Endothelial cell of umbilical vein (primary cell): ENCODE data around the gene DEFB110. TPM values are rescaled to one million over a fixed set of nuclear protein-coding genes. Genes with fewer than 3 reads are reported as not detected.

ENCODE experiments used
- BruUV-seq: library from RNA; stranded (reverse); fragments of 400-500 nt; replicated peaks from 2 replicates; lab custom pipeline; 2021; lab: Mats Ljungman, UMichigan
- CTCF ChIA-PET: fragments of 300-600, 350-600 bp; sonication (Branson Sonifier 250); formaldehyde crosslinking; loops from one replicate; lab custom pipeline; 2021; ENCODE audit warnings: antibody characterized with exemption, inconsistent platforms; lab: Charles Lee
- POLR2A ChIA-PET: fragments of 300-600, 350-600 bp; sonication (Branson Sonifier 250); formaldehyde crosslinking; loops from one replicate; lab custom pipeline; 2021; ENCODE audit warnings: antibody characterized with exemption, inconsistent platforms; lab: Charles Lee
- DNase-seq: peaks from one replicate; pipeline ENCODE4 v3.0.0-alpha.2; 2011; ENCODE audit warnings: low read depth, low spot score
- FAIRE-seq: peaks from 2 replicates; lab custom pipeline; 2011; peaks lifted over from hg19 to GRCh38; lab: Jason Lieb, UNC
- H2AFZ ChIP-seq: 2 replicates; pipeline ENCODE4 v1.6.0; 2012; ENCODE audit warnings: low read depth, low read length, control low read depth, inconsistent platforms
- H3K27ac ChIP-seq: 2 replicates; pipeline ENCODE4 v1.5.1; 2011; ENCODE audit warnings: low read depth, mild to moderate bottlenecking, control low read depth, low read length, moderate library complexity; ENCODE audit not compliant: insufficient read depth
- H3K27me3 ChIP-seq, 2 experiments: 2 replicates each; pipeline versions ENCODE4 v1.6.0 to v1.6.1; 2011; ENCODE audit warnings: low read length in 2 of 2, mixed read lengths in 1 of 2; ENCODE audit not compliant: control insufficient read depth in 2 of 2, insufficient read depth in 2 of 2
- H3K36me3 ChIP-seq, 2 experiments: 2 replicates in 1 of 2; 3 replicates in 1 of 2; pipeline ENCODE4 v1.5.1; 2011; ENCODE audit warnings: low read length in 2 of 2, mild to moderate bottlenecking in 1 of 2, moderate library complexity in 1 of 2; ENCODE audit not compliant: control insufficient read depth in 2 of 2, insufficient read depth in 2 of 2; ENCODE audit errors: extremely low read depth in 1 of 2
- H3K4me1 ChIP-seq: 3 replicates; pipeline ENCODE4 v1.5.1; 2011; ENCODE audit warnings: mild to moderate bottlenecking, low read length; ENCODE audit not compliant: control insufficient read depth, insufficient read depth; ENCODE audit errors: extremely low read depth
- H3K4me2 ChIP-seq: 2 replicates; pipeline ENCODE4 v1.6.1; 2011; ENCODE audit warnings: low read length, control low read depth, mixed read lengths; ENCODE audit not compliant: insufficient read depth
- H3K4me3 ChIP-seq, 3 experiments: fragments of 200-600 bp in 1 of 3; sonication (generic), shearing (Covaris generic) in 1 of 3; replicated peaks in 1 of 3; 2 replicates each; pipeline ENCODE4 v1.5.1; 2011 to 2016; ENCODE audit warnings: control low read depth in 3 of 3, low read length in 3 of 3, mild to moderate bottlenecking in 2 of 3, inconsistent platforms in 1 of 3, low read depth in 1 of 3, moderate library complexity in 1 of 3; ENCODE audit not compliant: insufficient read depth in 1 of 3
- H3K79me2 ChIP-seq: 2 replicates; pipeline ENCODE4 v1.6.0; 2012; ENCODE audit warnings: low read length, inconsistent platforms; ENCODE audit not compliant: control insufficient read depth, insufficient read depth
- H3K9ac ChIP-seq: replicated peaks from 2 replicates; pipeline ENCODE3; 2011; ENCODE audit warnings: low read length, control low read depth; ENCODE audit not compliant: insufficient read depth; ENCODE audit errors: extremely low read depth
- H3K9me1 ChIP-seq: replicated peaks from 3 replicates; pipeline ENCODE4 v1.6.0; 2011; ENCODE audit warnings: mild to moderate bottlenecking, low read length; ENCODE audit not compliant: control insufficient read depth, insufficient read depth; ENCODE audit errors: extremely low read depth
- H3K9me3 ChIP-seq: replicated peaks from 2 replicates; pipeline ENCODE4 v1.5.1; 2012; ENCODE audit warnings: low read length, inconsistent platforms; ENCODE audit not compliant: control insufficient read depth, insufficient read depth
- H4K20me1 ChIP-seq: replicated peaks from 2 replicates; pipeline ENCODE3; 2011; ENCODE audit warnings: mild to moderate bottlenecking, low read length; ENCODE audit not compliant: control insufficient read depth, insufficient read depth; ENCODE audit errors: extremely low read depth
- CTCF ChIP-seq, 2 donors: IDR thresholded peaks; 1 replicate in 1 of 2; 2 replicates in 1 of 2; pipeline ENCODE4 v1.5.1; 2011; ENCODE audit warnings: low read length in 2 of 2, mild to moderate bottlenecking in 2 of 2, moderate library complexity in 2 of 2, control low read depth in 1 of 2, inconsistent platforms in 1 of 2, low read depth in 1 of 2; ENCODE audit not compliant: insufficient read depth in 1 of 2; ENCODE audit errors: extremely low read depth in 1 of 2
- EZH2 ChIP-seq: IDR thresholded peaks from 2 replicates; pipeline ENCODE4 v1.6.1; 2012; ENCODE audit warnings: borderline replicate concordance, low read depth, mild to moderate bottlenecking, moderate library complexity, low read length, inconsistent platforms; ENCODE audit not compliant: severe bottlenecking
- FOS ChIP-seq: IDR thresholded peaks from 2 replicates; pipeline ENCODE4 v1.6.1; 2011; ENCODE audit warnings: mild to moderate bottlenecking, low read length, moderate library complexity, borderline replicate concordance; ENCODE audit not compliant: insufficient read depth
- GATA2 ChIP-seq: IDR thresholded peaks from 2 replicates; pipeline ENCODE4 v1.7.0; 2011; ENCODE audit warnings: low read depth, mild to moderate bottlenecking, moderate library complexity, mixed read lengths, low read length; ENCODE audit not compliant: insufficient read length, insufficient read depth
- JUN ChIP-seq: IDR thresholded peaks from 2 replicates; pipeline ENCODE4 v1.6.1; 2011; ENCODE audit warnings: borderline replicate concordance, low read depth; ENCODE audit not compliant: insufficient read length, insufficient read depth
- MYC ChIP-seq: IDR thresholded peaks from one replicate; pipeline ENCODE4 v1.6.1; 2011; ENCODE audit warnings: mild to moderate bottlenecking, low read depth, low read length
- POLR2A ChIP-seq: IDR thresholded peaks from 2 replicates; pipeline ENCODE4 v1.6.1; 2012; ENCODE audit warnings: low read depth, mild to moderate bottlenecking, control low read depth, low read length
- POLR2AphosphoS5 ChIP-seq: IDR thresholded peaks from 2 replicates; pipeline ENCODE4 v1.6.1; 2012; ENCODE audit warnings: low read depth, mild to moderate bottlenecking, control low read depth, low read length, moderate library complexity; ENCODE audit not compliant: insufficient read depth
- dilution Hi-C: fragments of 300-500 bp; cut with MboI; formaldehyde crosslinking; loops from one replicate; pipeline ENCODE4 v1.15.0; 2019; ENCODE audit warnings: low sequenced_read_pairs; ENCODE audit not compliant: extremely low pct_ligation_motif_present
- intact Hi-C: fragments of 100-400 bp; cut with micrococcal nuclease; formaldehyde crosslinking; loops from one replicate; pipeline ENCODE4 v1.10.0; 2022
- polyA plus RNA-seq, 4 experiments: library from polyadenylated mRNA; depleted of rRNA in 3 of 4; stranded (reverse) in 3 of 4; unstranded in 1 of 4; fragments of >200 nt; gene quantifications; 2 replicates each; pipeline versions ENCODE4 v1.2.1 to v1.2.3, GENCODE V29; 2011 to 2012; ENCODE audit warnings: missing spikeins in 1 of 4
- total RNA-seq: library from RNA; stranded (reverse); gene quantifications from 2 replicates; pipeline ENCODE4 v1.2.3, GENCODE V29; 2021
- TF ChIP-seq, protein P1 (sequence below): IDR thresholded peaks from 2 replicates; pipeline ENCODE4 v1.6.1; 2011; ENCODE audit not compliant: insufficient read depth, insufficient read length

The DEFB110 gene
- total and polyA plus RNA-seq, 2 donors (not counting 3 experiments of a cell fraction or from before 2014, with no cell fraction given): not detected

GRCh38 chr6:49988900-49989299 lies 32.9 kb downstream of the DEFB110 start:
- Histone ChIP-seq H3K4me2 (no peak overlapping the region), H3K9me3 (peaks cover 2% of the 10 kb centered on the region), H4K20me1 (no peaks in the 10 kb centered on the region), H3K4me3 (no peak overlapping the region), H3K27ac (no peak overlapping the region), H3K4me1 (no peaks in the 10 kb centered on the region), H3K9ac (no peak overlapping the region), H2AFZ (no peak overlapping the region), H3K27me3 (no peaks in the 10 kb centered on the region), H3K79me2 (no peaks in the 10 kb centered on the region), H3K9me1 (no peaks in the 10 kb centered on the region), H3K36me3 (no peaks in the 10 kb centered on the region)
- TF ChIP-seq, protein P1, sequence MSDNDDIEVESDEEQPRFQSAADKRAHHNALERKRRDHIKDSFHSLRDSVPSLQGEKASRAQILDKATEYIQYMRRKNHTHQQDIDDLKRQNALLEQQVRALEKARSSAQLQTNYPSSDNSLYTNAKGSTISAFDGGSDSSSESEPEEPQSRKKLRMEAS: no peak
- TF ChIP-seq FOS (no peak), EZH2 (no peak), GATA2 (no peak), JUN (no peak), MYC (no peak), POLR2A (no peak), POLR2AphosphoS5 (no peak), CTCF (IDR thresholded peaks at IDR 0.05; ENCODE audit: extremely low read depth in 1 of 2, insufficient read depth in 1 of 2, low read depth in 1 of 2, low read length in 2 of 2) (no peak)
- ChIA-PET CTCF (no interaction called here), POLR2A (no interaction called here)
- BruUV-seq: no TSS peak
- intact Hi-C loops: no loop called here
- DNase-seq (no peak), FAIRE-seq (no peak)
- dilution Hi-C loops: no loop called here
